ENCODE measurements around the gene EXOSC3.

Gene EXOSC3

DNA sequence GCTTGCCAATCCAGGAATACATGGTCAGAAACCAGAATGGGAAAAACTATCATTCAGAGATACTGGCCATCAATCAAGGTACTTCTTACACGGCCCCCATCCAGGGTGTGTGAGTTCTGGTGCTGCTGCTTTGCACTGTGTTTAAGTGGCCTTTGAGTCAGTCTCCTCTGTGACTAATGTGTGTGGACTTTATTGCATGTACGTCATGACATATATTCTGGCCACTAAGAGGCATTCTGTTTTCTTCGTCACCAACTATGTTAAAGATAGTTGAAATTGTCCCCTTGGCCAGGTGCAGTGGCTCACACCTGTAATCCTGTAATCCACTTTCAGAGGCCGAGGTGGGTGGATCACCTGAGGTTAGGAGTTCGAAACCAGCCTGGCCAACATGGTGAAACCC lies 8.5 kb downstream of the EXOSC3 start:
- TF ChIP-seq, protein P1, sequence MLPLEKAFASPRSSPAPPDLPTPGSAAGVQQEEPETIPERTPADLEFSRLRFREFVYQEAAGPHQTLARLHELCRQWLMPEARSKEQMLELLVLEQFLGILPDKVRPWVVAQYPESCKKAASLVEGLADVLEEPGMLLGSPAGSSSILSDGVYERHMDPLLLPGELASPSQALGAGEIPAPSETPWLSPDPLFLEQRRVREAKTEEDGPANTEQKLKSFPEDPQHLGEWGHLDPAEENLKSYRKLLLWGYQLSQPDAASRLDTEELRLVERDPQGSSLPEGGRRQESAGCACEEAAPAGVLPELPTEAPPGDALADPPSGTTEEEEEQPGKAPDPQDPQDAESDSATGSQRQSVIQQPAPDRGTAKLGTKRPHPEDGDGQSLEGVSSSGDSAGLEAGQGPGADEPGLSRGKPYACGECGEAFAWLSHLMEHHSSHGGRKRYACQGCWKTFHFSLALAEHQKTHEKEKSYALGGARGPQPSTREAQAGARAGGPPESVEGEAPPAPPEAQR (tag by site-specific recombination; IDR thresholded peaks at IDR 0.05): no peak
- TF ChIP-seq ZBTB48 (tag by site-specific recombination; IDR thresholded peaks at IDR 0.05): no peak
- TF ChIP-seq ZNF350 (tag by site-specific recombination; IDR thresholded peaks at IDR 0.05): no peak
- no peak for TF ChIP-seq ZNF530 (tag by site-specific recombination; IDR thresholded peaks at IDR 0.05; ENCODE audit: low read depth)
- no peak for TF ChIP-seq ZNF2 (tag by site-specific recombination; IDR thresholded peaks at IDR 0.05)
- TF ChIP-seq ZNF473 (tag by site-specific recombination; IDR thresholded peaks at IDR 0.05): no peak
- TF ChIP-seq ZBTB21 (tag by site-specific recombination; IDR thresholded peaks at IDR 0.05): no peak
- no peak for TF ChIP-seq ZNF10 (tag by site-specific recombination; IDR thresholded peaks at IDR 0.05)
- no peak for TF ChIP-seq ZNF600 (tag by site-specific recombination; IDR thresholded peaks at IDR 0.05)
- TF ChIP-seq ZNF629 (tag by site-specific recombination; IDR thresholded peaks at IDR 0.05): no peak
- TF ChIP-seq SCRT1 (tag by site-specific recombination; IDR thresholded peaks at IDR 0.05; ENCODE audit: borderline replicate concordance): no peak
- TF ChIP-seq HOXC10 (CRISPR knock-in tag; IDR thresholded peaks at IDR 0.05): no peak
- TF ChIP-seq, protein P2, sequence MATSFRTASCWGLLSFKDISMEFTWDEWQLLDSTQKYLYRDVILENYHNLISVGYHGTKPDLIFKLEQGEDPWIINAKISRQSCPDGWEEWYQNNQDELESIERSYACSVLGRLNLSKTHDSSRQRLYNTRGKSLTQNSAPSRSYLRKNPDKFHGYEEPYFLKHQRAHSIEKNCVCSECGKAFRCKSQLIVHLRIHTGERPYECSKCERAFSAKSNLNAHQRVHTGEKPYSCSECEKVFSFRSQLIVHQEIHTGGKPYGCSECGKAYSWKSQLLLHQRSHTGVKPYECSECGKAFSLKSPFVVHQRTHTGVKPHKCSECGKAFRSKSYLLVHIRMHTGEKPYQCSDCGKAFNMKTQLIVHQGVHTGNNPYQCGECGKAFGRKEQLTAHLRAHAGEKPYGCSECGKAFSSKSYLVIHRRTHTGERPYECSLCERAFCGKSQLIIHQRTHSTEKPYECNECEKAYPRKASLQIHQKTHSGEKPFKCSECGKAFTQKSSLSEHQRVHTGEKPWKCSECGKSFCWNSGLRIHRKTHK (tag by site-specific recombination; IDR thresholded peaks at IDR 0.05): no peak
- ChIA-PET POLR2A (interaction anchor here (0.6 to 1.6 kb wide), 2 partner anchors 9 to 100 kb away, joined by 3 to 7 read pairs; partner anchors contain the start of gene EXOSC3), CTCF (no interaction called here)
- Histone ChIP-seq H3K36me3 (ENCODE audit: control insufficient read depth in 2 of 2, insufficient read depth in 1 of 2, low read length in 2 of 2) (peaks cover 32 to 93% of the 10 kb centered on the region in 2 experiments), H3K9me3 (ENCODE audit: control insufficient read depth, insufficient read depth, low read depth, low read length) (no peaks in the 10 kb centered on the region), H3K4me3 (ENCODE audit: low read depth, low read length) (no peak overlapping the region), H3K4me1 (ENCODE audit: control insufficient read depth, insufficient read depth, low read length) (no peaks in the 10 kb centered on the region), H3K27ac (ENCODE audit: extremely low read depth, low read depth, low read length) (no peak overlapping the region)

DNA sequence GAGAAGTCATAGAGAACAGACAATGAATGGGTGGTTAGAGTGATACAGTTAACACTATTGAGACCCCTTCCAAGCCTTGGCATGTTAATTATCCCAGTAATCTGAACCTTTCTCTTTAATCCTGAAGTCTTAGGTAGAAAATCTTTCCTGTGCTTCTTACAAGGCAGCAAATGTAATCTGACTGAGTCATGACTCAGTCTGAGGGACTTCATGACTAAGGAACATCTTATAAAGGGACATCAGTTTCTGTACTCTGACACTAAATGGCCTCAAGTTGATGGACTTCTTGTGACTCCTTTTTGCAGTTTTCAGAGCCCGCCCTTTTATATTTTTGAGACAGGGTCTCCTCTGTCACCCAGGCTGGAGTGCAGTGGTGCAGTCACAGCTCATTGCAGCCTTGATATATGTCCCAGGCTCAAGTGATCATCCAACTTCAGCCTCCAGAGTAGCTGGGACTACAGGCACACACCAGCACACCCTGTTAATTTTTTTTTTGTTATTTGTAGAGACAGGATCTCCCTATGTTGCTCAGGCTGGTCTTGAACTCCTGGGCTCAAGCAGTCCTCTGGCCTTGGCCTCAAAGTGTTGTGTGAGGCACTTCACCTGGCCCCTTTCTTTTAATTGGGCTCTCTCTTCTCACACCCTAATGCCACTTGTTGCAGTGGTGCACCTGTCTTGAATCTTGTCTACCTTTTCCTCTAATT lies 9.5 kb downstream of the EXOSC3 start:
- ChIA-PET CTCF (no interaction called here), POLR2A (interaction anchor here (1.6 to 1.7 kb wide), 2 partner anchors 10 to 12 kb away, joined by 7 to 9 read pairs; partner anchors contain the start of gene EXOSC3)
- TF ChIP-seq ZNF843 (tag by site-specific recombination; IDR thresholded peaks at IDR 0.05) (no peak), SCRT2 (tag by site-specific recombination; IDR thresholded peaks at IDR 0.05) (peak; percentile 62), ZNF404 (tag by site-specific recombination; IDR thresholded peaks at IDR 0.05) (no peak), SCRT1 (tag by site-specific recombination; IDR thresholded peaks at IDR 0.05; ENCODE audit: borderline replicate concordance) (no peak)
- Histone ChIP-seq H3K36me3 (ENCODE audit: control insufficient read depth in 2 of 2, insufficient read depth in 1 of 2, low read length in 2 of 2) (peaks cover 27 to 92% of the 10 kb centered on the region in 2 experiments), H3K4me3 (ENCODE audit: low read depth, low read length) (no peak overlapping the region), H3K9me3 (ENCODE audit: control insufficient read depth, insufficient read depth, low read depth, low read length) (no peaks in the 10 kb centered on the region), H3K4me1 (ENCODE audit: control insufficient read depth, insufficient read depth, low read length) (no peaks in the 10 kb centered on the region), H3K27ac (ENCODE audit: extremely low read depth, low read depth, low read length) (no peak overlapping the region)

- Histone ChIP-seq H3K4me1 (ENCODE audit: control insufficient read depth, insufficient read depth, low read length) (no peaks in the 10 kb centered on the region), H3K9me3 (ENCODE audit: control insufficient read depth, insufficient read depth, low read depth, low read length) (no peaks in the 10 kb centered on the region), H3K4me3 (ENCODE audit: low read depth, low read length) (no peak overlapping the region), H3K27ac (ENCODE audit: extremely low read depth, low read depth, low read length) (no peak overlapping the region), H3K36me3 (ENCODE audit: control insufficient read depth in 2 of 2, insufficient read depth in 1 of 2, low read length in 2 of 2) (peaks cover 16 to 60% of the 10 kb centered on the region in 2 experiments; a peak in 2 of 3 replicates)
- ChIA-PET CTCF (interaction anchor here (0.6 to 2.0 kb wide), 3 partner anchors 8 to 74 kb away, joined by 3 to 5 read pairs (median 3); no protein-coding TSS in a partner anchor), POLR2A (interaction anchor here (1.1 kb wide), 1 partner anchor 31 kb away, joined by 4 read pairs; the partner anchor contains the start of gene DCAF10)
- TF ChIP-seq WT1 (tag by site-specific recombination; IDR thresholded peaks at IDR 0.05) (no peak), ZSCAN23 (tag by site-specific recombination; IDR thresholded peaks at IDR 0.05) (no peak), ZNF610 (tag by site-specific recombination; IDR thresholded peaks at IDR 0.05; ENCODE audit: borderline replicate concordance) (no peak), ZNF629 (tag by site-specific recombination; IDR thresholded peaks at IDR 0.05) (no peak), MZF1 (tag by site-specific recombination; IDR thresholded peaks at IDR 0.05; ENCODE audit: borderline replicate concordance) (no peak), HOXA7 (CRISPR knock-in tag; IDR thresholded peaks at IDR 0.05; ENCODE audit: borderline replicate concordance) (no peak), ZNF112 (tag by site-specific recombination; IDR thresholded peaks at IDR 0.05) (no peak), ZNF776 (tag by site-specific recombination; IDR thresholded peaks at IDR 0.05; ENCODE audit: borderline replicate concordance) (no peak), HOXD13 (CRISPR knock-in tag; IDR thresholded peaks at IDR 0.05; ENCODE audit: borderline replicate concordance) (no peak), ZNF202 (tag by site-specific recombination; IDR thresholded peaks at IDR 0.05; ENCODE audit: borderline replicate concordance) (no peak)
- TF ChIP-seq, protein P3, sequence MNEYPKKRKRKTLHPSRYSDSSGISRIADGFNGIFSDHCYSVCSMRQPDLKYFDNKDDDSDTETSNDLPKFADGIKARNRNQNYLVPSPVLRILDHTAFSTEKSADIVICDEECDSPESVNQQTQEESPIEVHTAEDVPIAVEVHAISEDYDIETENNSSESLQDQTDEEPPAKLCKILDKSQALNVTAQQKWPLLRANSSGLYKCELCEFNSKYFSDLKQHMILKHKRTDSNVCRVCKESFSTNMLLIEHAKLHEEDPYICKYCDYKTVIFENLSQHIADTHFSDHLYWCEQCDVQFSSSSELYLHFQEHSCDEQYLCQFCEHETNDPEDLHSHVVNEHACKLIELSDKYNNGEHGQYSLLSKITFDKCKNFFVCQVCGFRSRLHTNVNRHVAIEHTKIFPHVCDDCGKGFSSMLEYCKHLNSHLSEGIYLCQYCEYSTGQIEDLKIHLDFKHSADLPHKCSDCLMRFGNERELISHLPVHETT (tag by site-specific recombination; IDR thresholded peaks at IDR 0.05): no peak
- TF ChIP-seq, protein P4, sequence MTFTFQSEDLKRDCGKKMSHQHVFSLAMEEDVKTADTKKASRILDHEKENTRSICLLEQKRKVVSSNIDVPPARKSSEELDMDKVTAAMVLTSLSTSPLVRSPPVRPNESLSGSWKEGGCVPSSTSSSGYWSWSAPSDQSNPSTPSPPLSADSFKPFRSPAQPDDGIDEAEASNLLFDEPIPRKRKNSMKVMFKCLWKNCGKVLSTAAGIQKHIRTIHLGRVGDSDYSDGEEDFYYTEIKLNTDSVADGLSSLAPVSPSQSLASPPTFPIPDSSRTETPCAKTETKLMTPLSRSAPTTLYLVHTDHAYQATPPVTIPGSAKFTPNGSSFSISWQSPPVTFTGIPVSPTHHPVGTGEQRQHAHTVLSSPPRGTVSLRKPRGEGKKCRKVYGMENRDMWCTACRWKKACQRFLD (tag by site-specific recombination; IDR thresholded peaks at IDR 0.05): no peak
Observed at GRCh38 chr9:37769995-37770394, 14.9 kb downstream of the EXOSC3 start.

Measured in HEK293 (cell line).